Fibroblast of upper back skin (primary cell): Measurements from ENCODE around the gene ASTE1.
"Not testable (repeated sequence)": the region's sequence is repeated elsewhere in the genome, so short reads cannot be mapped to it uniquely, and the experiment has no call there.

ENCODE experiments used
- DNase-seq: peaks from one replicate; pipeline ENCODE4 v3.0.0-alpha.2; 2013

The ASTE1 gene

DNA sequence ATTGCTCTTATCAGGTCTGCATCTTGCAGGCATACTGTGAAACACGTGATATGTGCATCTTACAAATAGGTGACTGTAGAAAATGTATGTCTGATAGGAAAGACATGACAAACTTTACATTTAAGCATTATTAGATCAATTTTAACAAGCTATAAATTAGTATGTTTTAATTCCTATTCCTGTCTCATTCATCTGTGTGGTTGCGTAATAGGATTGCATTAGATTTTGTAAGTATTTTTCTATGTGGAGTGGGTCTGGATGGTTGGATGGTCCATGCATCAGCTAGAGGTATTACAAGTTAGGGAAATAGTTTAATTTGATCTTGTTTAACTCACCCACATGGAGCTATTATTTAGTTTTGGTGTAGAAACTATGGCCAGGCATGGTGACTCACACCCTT lies 18.8 kb downstream of the ASTE1 start:
- DNase-seq = peak; percentile 12

DNA sequence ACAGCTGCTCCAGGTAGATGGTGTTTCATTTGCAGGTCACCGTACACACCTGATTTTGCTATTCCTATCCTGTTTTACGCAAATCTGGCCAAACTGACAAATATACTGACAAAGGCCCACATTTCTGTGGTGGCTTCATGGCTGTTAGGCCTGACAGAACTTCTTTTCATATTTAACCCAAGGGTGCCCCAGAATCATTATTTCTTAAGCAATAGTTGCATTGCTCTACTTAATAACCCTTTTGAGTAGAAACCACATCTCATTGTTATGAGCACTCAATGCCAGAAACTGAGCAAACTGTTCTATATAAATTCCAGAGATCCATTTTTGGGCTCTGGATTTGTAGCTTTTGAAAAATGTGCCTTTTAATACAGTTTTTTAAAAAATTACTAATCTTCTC lies 19.4 kb downstream of the ASTE1 start:
- no peak for DNase-seq

DNA sequence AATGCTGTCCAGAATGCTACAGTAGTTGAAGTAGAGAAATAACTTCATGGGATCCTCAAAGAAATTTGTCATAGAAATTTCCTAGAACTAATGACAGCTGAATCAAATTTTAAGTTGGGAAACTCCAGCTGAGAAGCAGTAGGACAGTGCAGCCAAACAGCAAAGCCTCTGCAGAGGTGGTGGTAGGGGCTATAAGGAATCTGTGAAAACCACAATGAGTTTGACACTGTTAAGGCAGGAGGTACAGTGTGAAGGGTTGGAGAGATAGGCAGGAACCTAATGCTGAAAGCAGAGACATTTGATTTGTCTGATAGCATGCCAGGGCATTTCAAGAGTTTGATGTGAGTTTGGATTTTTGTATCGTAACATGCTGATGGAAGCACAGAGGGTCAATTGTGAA lies 22.0 kb downstream of the ASTE1 start:
- DNase-seq = no peak

DNA sequence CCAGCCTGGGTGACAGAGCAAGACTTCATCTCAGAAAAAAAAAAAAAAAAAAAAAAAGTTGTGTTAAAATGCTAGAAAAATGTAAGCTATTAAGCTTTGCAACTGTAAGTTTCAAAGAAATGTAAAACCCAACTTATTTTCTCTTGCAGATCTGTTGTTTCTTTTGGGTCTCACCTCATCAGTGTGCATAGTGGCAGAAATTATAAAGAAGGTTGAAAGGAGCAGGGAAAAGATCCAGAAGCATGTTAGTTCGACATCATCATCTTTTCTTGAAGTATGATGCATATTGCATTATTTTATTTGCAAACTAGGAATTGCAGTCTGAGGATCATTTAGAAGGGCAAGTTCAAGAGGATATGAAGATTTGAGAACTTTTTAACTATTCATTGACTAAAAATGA lies 25.6 kb downstream of the ASTE1 start:
- no peak for DNase-seq

- no peak for DNase-seq
These were observed 29.3 kb downstream of the ASTE1 start for GRCh38 chr3:130997289-130997688.

DNA sequence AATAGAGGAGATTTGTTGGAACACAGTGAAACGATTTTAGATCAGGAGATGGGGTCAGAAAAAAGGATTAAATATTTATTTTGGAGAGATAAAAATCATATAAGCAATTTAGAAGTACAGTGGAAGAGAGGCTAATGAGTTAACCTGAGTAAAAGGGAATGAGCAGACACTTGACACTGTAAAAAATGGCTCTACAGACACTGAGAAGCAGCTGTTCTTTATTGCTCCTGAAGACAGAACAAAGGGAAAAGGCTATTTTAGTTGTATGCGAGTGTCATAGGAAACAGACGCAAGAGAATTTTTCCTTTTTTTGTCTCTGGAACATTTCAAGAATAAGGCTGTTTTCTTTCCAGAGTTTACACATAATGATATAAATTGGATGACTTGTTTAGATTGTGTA lies 34.3 kb downstream of the ASTE1 start:
- no peak for DNase-seq

- DNase-seq = no peak
These were observed 35.5 kb downstream of the ASTE1 start for GRCh38 chr3:130991126-130991525.

GRCh38 chr3:130990282-130990681 lies 36.3 kb downstream of the ASTE1 start:
- DNase-seq = no peak

DNA sequence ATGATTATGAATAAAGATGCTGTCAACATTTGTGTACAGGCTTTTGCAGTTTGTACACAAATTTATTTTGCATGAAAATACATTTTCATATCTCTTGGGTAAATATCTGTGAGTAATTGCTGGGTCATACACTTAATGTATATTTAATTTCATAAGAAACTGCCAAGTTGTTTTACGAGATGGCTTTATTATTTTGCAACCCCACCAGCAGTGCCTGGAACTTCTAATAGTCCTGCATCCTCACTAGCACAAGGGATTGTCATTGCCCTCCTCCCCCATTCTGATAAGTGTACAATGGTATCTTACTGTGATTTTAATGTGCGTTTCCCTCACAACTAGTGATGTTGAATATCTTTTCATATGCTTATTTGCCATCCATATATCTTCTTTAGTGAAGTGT lies 45.2 kb downstream of the ASTE1 start:
- DNase-seq = no peak

- no peak for DNase-seq
These were observed 47.5 kb downstream of the ASTE1 start for GRCh38 chr3:130979117-130979516.

GRCh38 chr3:130976706-130977105 lies 49.9 kb downstream of the ASTE1 start:
- no peak for DNase-seq

GRCh38 chr3:130975251-130975650 lies 51.4 kb downstream of the ASTE1 start:
- no peak for DNase-seq

- no peak for DNase-seq
These were observed 52.4 kb downstream of the ASTE1 start for GRCh38 chr3:130974201-130974600.

- peak; percentile 36 for DNase-seq
These were observed 53.2 kb downstream of the ASTE1 start for GRCh38 chr3:130973406-130973805.

DNA sequence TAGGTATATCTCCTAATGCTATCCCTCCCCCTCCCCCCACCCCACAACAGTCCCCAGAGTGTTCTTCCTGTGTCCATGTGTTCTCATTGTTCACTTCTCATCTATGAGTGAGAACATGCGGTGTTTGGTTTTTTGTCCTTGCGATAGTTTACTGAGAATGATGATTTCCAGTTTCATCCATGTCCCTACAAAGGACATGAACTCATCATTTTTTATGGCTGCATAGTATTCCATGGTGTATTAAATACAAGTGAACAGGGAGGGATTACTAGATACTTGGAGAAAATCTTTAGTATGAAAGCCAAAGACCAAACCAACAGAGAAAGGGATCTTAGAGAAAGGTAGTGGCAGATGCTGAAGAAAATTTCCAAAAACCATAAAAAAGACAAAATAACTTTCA lies 54.0 kb downstream of the ASTE1 start:
- not testable (repeated sequence) for DNase-seq

- DNase-seq = no peak
These were observed 55.4 kb downstream of the ASTE1 start for GRCh38 chr3:130971208-130971607.

DNA sequence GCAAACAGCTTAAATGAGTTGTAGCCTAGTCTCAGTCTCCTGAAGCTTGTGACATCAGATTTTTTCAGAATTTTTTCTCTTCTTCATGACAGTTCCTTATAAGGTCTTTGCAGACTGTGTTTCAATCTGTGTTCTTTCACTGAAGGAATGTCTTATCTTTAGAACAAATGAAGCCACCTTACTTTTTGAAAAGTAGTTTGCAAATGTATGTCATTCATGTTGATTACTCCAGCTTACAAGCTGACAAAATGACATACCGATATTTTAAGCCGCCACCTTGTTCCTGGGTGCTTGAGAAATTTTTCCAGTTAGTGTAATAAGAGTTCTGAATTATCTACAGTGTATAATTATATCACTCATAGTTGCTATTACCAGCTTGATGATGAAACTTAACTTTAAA lies 57.0 kb downstream of the ASTE1 start:
- no peak for DNase-seq

DNA sequence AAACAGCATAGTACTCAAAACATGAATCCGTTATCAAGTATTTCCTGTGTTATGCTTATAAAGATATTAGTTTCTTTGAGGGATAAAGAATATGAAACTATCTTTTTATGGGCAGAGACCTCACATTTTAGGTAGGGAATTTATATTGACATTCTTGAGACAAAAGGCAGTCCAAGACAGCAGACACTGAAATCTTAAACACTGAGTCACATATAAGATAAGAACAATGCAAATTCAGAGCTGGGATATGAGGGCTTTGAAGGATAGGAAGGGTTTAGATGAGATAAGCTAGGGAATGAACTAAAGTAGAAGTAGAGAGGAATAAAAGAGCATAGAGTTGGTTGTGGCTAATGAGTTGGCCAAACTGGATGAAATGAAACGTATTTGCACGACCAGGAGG lies 58.4 kb downstream of the ASTE1 start:
- DNase-seq = peak; percentile 56

GRCh38 chr3:130967281-130967680 lies 59.3 kb downstream of the ASTE1 start:
- DNase-seq = no peak

DNA sequence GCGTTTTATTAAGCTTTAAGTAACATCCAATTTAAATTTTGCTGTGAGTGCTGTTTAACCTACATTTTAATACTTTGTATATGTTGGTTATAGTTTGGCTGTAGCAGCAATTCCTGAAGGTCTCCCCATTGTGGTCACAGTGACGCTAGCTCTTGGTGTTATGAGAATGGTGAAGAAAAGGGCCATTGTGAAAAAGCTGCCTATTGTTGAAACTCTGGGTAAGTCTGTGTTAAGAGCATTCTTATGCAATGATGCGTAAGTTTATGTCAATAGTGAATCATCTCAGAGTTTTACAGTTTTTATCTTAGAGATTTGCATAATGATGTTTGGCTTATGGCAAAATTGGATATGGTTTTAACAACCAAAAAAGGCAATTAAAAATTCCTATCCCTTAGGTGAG lies 62.7 kb downstream of the ASTE1 start:
- DNase-seq = peak; percentile 85
